GM23248 (cell line): ENCODE results near the gene PRSS27. TPM values are rescaled to one million over a fixed set of nuclear protein-coding genes. Genes with fewer than 3 reads are reported as not detected.
A peak's percentile ranks its signal among the peaks of the same experiment; 100 is the strongest.

Experiments used
- DNase-seq: peaks from one replicate; pipeline ENCODE4 v3.0.0-alpha.2; 2015
- H2AFZ ChIP-seq: fragments of 200-600 bp; sonication (generic); 2 replicates; pipeline ENCODE4 v1.6.1; 2016; ENCODE audit warnings: antibody characterized with exemption
- H3F3A ChIP-seq: fragments of 200-600 bp; sonication (generic); 2 replicates; pipeline ENCODE4 v1.6.1; 2016; ENCODE audit warnings: mild to moderate bottlenecking, antibody characterized with exemption, mixed run types; ENCODE audit not compliant: insufficient read depth
- H3K27ac ChIP-seq: fragments of 200-600 bp; sonication (generic); 2 replicates; pipeline ENCODE4 v1.5.1; 2016; ENCODE audit warnings: mild to moderate bottlenecking
- H3K27me3 ChIP-seq: fragments of 200-600 bp; sonication (generic); replicated peaks from 2 replicates; pipeline ENCODE4 v1.6.1; 2016; ENCODE audit warnings: mild to moderate bottlenecking; ENCODE audit not compliant: insufficient read depth
- H3K36me3 ChIP-seq: fragments of 200-600 bp; sonication (generic); 2 replicates; pipeline ENCODE4 v1.6.1; 2016; ENCODE audit warnings: low read depth, mild to moderate bottlenecking
- H3K4me1 ChIP-seq: fragments of 200-600 bp; sonication (generic); 2 replicates; pipeline ENCODE4 v1.6.1; 2016; ENCODE audit warnings: mild to moderate bottlenecking; ENCODE audit not compliant: insufficient read depth
- H3K4me2 ChIP-seq: fragments of 200-600 bp; sonication (generic); one replicate; pipeline ENCODE4 v1.6.1; 2016; ENCODE audit warnings: mild to moderate bottlenecking; ENCODE audit not compliant: unreplicated experiment
- H3K4me3 ChIP-seq: fragments of 200-600 bp; sonication (generic); 2 replicates; pipeline ENCODE4 v1.5.1; 2016; ENCODE audit warnings: mild to moderate bottlenecking
- H3K79me2 ChIP-seq: fragments of 200-600 bp; sonication (generic); 2 replicates; pipeline ENCODE4 v1.6.1; 2016; ENCODE audit warnings: mild to moderate bottlenecking; ENCODE audit not compliant: insufficient read depth
- H3K9ac ChIP-seq: fragments of 200-600 bp; sonication (generic); 2 replicates; pipeline ENCODE4 v1.6.1; 2016; ENCODE audit warnings: mild to moderate bottlenecking
- H3K9me2 ChIP-seq: fragments of 200-600 bp; sonication (generic); 2 replicates; pipeline ENCODE4 v1.6.1; 2016; ENCODE audit warnings: mixed run types, mild to moderate bottlenecking, moderate library complexity; ENCODE audit not compliant: insufficient read depth
- H3K9me3 ChIP-seq: fragments of 200-600 bp; sonication (generic); one replicate; pipeline ENCODE4 v1.6.1; 2017; ENCODE audit warnings: low read depth
- H4K20me1 ChIP-seq: fragments of 200-600 bp; sonication (generic); 2 replicates; pipeline ENCODE4 v1.6.0; 2016; ENCODE audit not compliant: insufficient read depth
- EZH2 ChIP-seq: fragments of 200-600 bp; sonication (generic); IDR thresholded peaks from 2 replicates; pipeline ENCODE4 v1.6.1; 2018; ENCODE audit warnings: antibody characterized with exemption, mild to moderate bottlenecking; ENCODE audit not compliant: insufficient read depth, poor library complexity, severe bottlenecking
- EZH2phosphoT487 ChIP-seq: fragments of 200-600 bp; sonication (generic); IDR thresholded peaks from 2 replicates; pipeline ENCODE4 v1.6.1; 2018; ENCODE audit warnings: antibody characterized with exemption, moderate library complexity, mild to moderate bottlenecking, low read depth; ENCODE audit not compliant: insufficient read depth
- WGBS, 2 experiments: methylation state at CpG; one replicate each; pipeline ENCODE4 v1.1.6; 2015 to 2017; ENCODE audit warnings: low lambda C conversion rate in 2 of 2, low coverage in 1 of 2; ENCODE audit errors: missing lambda C conversion rate in 2 of 2; 5-methylcytosine and 5-hydroxymethylcytosine counted together
- in situ Hi-C: fragments of 300-500 bp; cut with MboI; formaldehyde crosslinking; loops from 2 replicates; pipeline ENCODE4 v1.15.0; 2020
- polyA plus RNA-seq: library from polyadenylated mRNA; unstranded; fragments of >200 nt; fragmentation: Nextera tagmentation; extraction: Ambion mirVana; gene quantifications from 2 replicates; pipeline ENCODE4 v1.2.1, GENCODE V29; 2016
- total RNA-seq: library from RNA; depleted of rRNA; stranded (reverse); fragments of >200 nt; shearing (Covaris generic); gene quantifications from 2 replicates; pipeline ENCODE4 v1.2.3, GENCODE V29; 2014

Gene PRSS27
- total and polyA plus RNA-seq, 2 experiments from 2014 or later = 0.68 to 0.76 TPM

- peak overlapping the region; percentile 92 for H3K4me2 ChIP-seq
- H3K4me1 ChIP-seq = 0 out of 2 replicates have a peak, but pooled peaks cover 3% of the 10 kb centered on the region
- peak overlapping the region; percentile 74 for H3K4me3 ChIP-seq
- in situ Hi-C loops = no loop called here
- H3K27me3 ChIP-seq = no peaks in the 10 kb centered on the region
- H3F3A ChIP-seq = no peaks in the 10 kb centered on the region
- no peaks in the 10 kb centered on the region for H3K36me3 ChIP-seq
- TF ChIP-seq EZH2 (no peak), EZH2phosphoT487 (no peak)
- H3K9me2 ChIP-seq = no peaks in the 10 kb centered on the region
- 6 to 9% methylated on average over 25 to 65 of the region's 99 CpGs for whole genome bisulfite sequencing, 2 experiments
- no peaks in the 10 kb centered on the region for H4K20me1 ChIP-seq
- peak overlapping the region; percentile 86 for H3K9ac ChIP-seq
- H3K79me2 ChIP-seq = no peaks in the 10 kb centered on the region
- H3K9me3 ChIP-seq = no peaks in the 10 kb centered on the region
- peak overlapping the region; percentile 93 for H2AFZ ChIP-seq
- peak; percentile 92 for DNase-seq
- no peak overlapping the region for H3K27ac ChIP-seq
Measured at GRCh38 chr16:2720719-2721633, 952 bp upstream of the PRSS27 start.

- no peaks in the 10 kb centered on the region for H3F3A ChIP-seq
- no peaks in the 10 kb centered on the region for H3K27me3 ChIP-seq
- no peaks in the 10 kb centered on the region for H3K9me2 ChIP-seq
- no peak overlapping the region for H2AFZ ChIP-seq
- DNase-seq = no peak
- no peak overlapping the region for H3K4me3 ChIP-seq
- H3K9ac ChIP-seq = no peak overlapping the region
- no peaks in the 10 kb centered on the region for H4K20me1 ChIP-seq
- no peaks in the 10 kb centered on the region for H3K9me3 ChIP-seq
- 0 out of 2 replicates have a peak, but pooled peaks cover 3% of the 10 kb centered on the region for H3K4me1 ChIP-seq
- H3K27ac ChIP-seq = no peak overlapping the region
- H3K36me3 ChIP-seq = no peaks in the 10 kb centered on the region
- no peak for TF ChIP-seq EZH2phosphoT487
- H3K79me2 ChIP-seq = no peaks in the 10 kb centered on the region
- in situ Hi-C loops = no loop called here
- WGBS, 2 experiments = 83 to 87% methylated on average over 12 to 16 of the region's 16 CpGs
- no peak overlapping the region for H3K4me2 ChIP-seq
Measured at GRCh38 chr16:2719328-2720063, 528 bp downstream of the PRSS27 start.

- no peak overlapping the region for H3K9ac ChIP-seq
- 88% methylated on average over 19 to 21 of the region's 21 CpGs for WGBS, 2 experiments
- H2AFZ ChIP-seq = no peak overlapping the region
- in situ Hi-C loops = no loop called here
- H3K27me3 ChIP-seq = no peaks in the 10 kb centered on the region
- no peaks in the 10 kb centered on the region for H4K20me1 ChIP-seq
- H3K9me3 ChIP-seq = no peaks in the 10 kb centered on the region
- TF ChIP-seq EZH2 (no peak), EZH2phosphoT487 (no peak)
- H3K27ac ChIP-seq = no peak overlapping the region
- no peaks in the 10 kb centered on the region for H3F3A ChIP-seq
- no peaks in the 10 kb centered on the region for H3K9me2 ChIP-seq
- no peak for DNase-seq
- H3K4me3 ChIP-seq = no peak overlapping the region
- no peak overlapping the region for H3K4me2 ChIP-seq
- H3K4me1 ChIP-seq = no peaks in the 10 kb centered on the region
- H3K36me3 ChIP-seq = no peaks in the 10 kb centered on the region
- no peaks in the 10 kb centered on the region for H3K79me2 ChIP-seq
Measured at GRCh38 chr16:2717383-2718263, 2.4 kb downstream of the PRSS27 start.

GRCh38 chr16:2716948-2717347 lies 3.1 kb downstream of the PRSS27 start:
- in situ Hi-C loops = no loop called here
- 73% methylated on average over 10 of the region's 10 CpGs for WGBS, 2 experiments

More at GRCh38 chr16:2716948-2717347, 3.1 kb downstream of the PRSS27 start:
- Histone ChIP-seq H3K4me2 (no peak overlapping the region), H3K27me3 (no peaks in the 10 kb centered on the region), H3K4me1 (no peaks in the 10 kb centered on the region), H3K27ac (no peak overlapping the region), H3K36me3 (no peaks in the 10 kb centered on the region), H3K9ac (no peak overlapping the region), H3F3A (no peaks in the 10 kb centered on the region), H3K9me2 (no peaks in the 10 kb centered on the region), H3K9me3 (no peaks in the 10 kb centered on the region), H2AFZ (no peak overlapping the region), H3K4me3 (no peak overlapping the region), H4K20me1 (no peaks in the 10 kb centered on the region), H3K79me2 (no peaks in the 10 kb centered on the region)
- TF ChIP-seq EZH2phosphoT487 = no peak
- no peak for TF ChIP-seq EZH2
- DNase-seq = no peak
